ENCODE measurements around the gene SRC.

SRC gene

DNA sequence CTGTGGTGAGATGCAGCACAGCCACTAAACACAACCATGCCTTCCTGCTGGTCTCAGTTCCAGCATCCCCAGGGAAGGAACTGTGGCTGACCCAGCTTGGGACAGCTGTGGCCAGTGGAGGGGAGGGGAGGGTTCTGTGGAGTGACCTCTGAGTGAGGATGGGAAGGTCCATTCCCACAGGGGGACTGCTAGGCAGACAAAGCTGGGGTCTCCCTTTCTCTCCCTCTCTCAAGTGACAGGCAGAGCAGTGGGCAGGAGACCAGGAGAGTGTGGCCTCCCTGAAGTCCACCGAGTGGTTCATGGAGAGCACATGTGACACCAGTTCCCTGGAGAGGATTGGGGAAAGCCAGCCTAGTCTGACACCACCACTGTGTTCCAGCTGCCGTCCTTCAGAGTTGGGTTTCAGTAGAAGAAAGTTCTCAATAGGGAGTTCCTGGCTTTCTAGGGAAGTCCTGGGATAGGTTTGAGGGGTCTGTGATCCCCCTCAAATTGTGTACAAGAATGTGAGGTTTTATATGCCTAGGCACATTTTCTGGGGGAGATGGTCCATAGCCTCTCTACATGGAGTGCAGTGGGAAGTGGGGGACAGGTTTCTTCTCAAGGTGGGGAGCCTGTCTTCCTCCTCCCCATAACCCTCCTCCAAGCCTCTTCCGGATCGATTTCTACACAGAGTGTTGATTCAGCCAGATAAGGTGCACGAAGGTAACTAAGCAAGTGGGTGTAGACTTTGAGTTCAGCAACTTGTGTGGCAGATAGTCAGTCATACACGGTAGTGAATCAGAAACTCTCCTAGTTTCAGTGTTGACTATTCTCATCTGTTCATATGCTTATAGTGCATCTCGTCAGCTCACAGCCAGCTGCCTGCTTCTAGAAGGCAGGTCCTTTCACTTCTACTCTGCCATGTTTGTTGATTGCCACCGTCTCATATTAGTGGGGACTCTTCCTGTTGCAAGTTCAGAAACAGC, 37.6 kb upstream of the SRC start:
- Histone ChIP-seq H3K9me3 (no peaks in the 10 kb centered on the region), H3K4me3 (ENCODE audit: low read depth in 1 of 2, low read length in 1 of 2) (no peak overlapping the region), H3K27ac (no peak overlapping the region), H3K4me1 (ENCODE audit: control insufficient read depth in 1 of 2, insufficient read depth in 1 of 2, low read depth in 1 of 2, low read length in 1 of 2) (no peaks in the 10 kb centered on the region), H3K27me3 (no peaks in the 10 kb centered on the region), H3K36me3 (peaks cover 87% of the 10 kb centered on the region)
- no peak for TF ChIP-seq CTCF (IDR thresholded peaks at IDR 0.05)

- no peak for TF ChIP-seq CTCF (IDR thresholded peaks at IDR 0.05)
- Histone ChIP-seq H3K36me3 (peaks cover 89% of the 10 kb centered on the region), H3K27ac (no peak overlapping the region), H3K27me3 (no peaks in the 10 kb centered on the region), H3K4me3 (ENCODE audit: low read depth in 1 of 2, low read length in 1 of 2) (no peak overlapping the region), H3K9me3 (no peaks in the 10 kb centered on the region), H3K4me1 (ENCODE audit: control insufficient read depth in 1 of 2, insufficient read depth in 1 of 2, low read depth in 1 of 2, low read length in 1 of 2) (no peaks in the 10 kb centered on the region)
Observed at GRCh38 chr20:37309290-37309689, 36.6 kb upstream of the SRC start.

- H3K36me3 ChIP-seq, result peaks cover 85% of the 10 kb centered on the region
- H3K27me3 ChIP-seq, result no peaks in the 10 kb centered on the region
- H3K9me3 ChIP-seq, result no peaks in the 10 kb centered on the region
- no peak overlapping the region for H3K4me3 ChIP-seq (ENCODE audit: low read depth in 1 of 2, low read length in 1 of 2)
- no peak for TF ChIP-seq CTCF (IDR thresholded peaks at IDR 0.05)
- H3K4me1 ChIP-seq (ENCODE audit: control insufficient read depth in 1 of 2, insufficient read depth in 1 of 2, low read depth in 1 of 2, low read length in 1 of 2), result no peaks in the 10 kb centered on the region
- H3K27ac ChIP-seq, result no peak overlapping the region
Observed at GRCh38 chr20:37309936-37310590, 35.9 kb upstream of the SRC start.

DNA sequence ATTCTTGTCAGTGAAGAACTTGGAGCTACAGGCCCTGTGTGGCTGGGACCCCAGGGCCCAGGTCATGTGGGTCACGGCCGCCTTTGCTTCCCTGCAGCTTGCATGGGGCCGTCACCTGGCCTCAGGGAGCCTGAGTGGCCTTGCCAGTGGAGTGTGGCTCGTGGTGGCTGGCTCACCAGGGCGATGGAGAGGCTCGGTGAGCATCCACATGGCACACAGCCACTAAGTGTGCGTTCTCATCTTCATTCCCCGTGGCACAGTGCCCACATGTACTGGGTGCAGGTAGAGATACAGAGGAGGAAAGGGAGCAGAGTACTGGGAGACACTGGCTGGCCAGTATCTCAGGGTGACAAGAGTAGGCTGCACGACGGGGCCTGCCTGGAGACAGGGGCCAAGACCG, 35.0 kb upstream of the SRC start:
- H3K36me3 ChIP-seq, result peaks cover 82% of the 10 kb centered on the region

More for the DNA sequence above, 35.0 kb upstream of the SRC start:
- H3K9me3 ChIP-seq, result no peaks in the 10 kb centered on the region
- peaks cover 6 to 7% of the 10 kb centered on the region in 2 experiments for H3K4me1 ChIP-seq (ENCODE audit: control insufficient read depth in 1 of 2, insufficient read depth in 1 of 2, low read depth in 1 of 2, low read length in 1 of 2)
- no peak for TF ChIP-seq CTCF (IDR thresholded peaks at IDR 0.05)
- no peak overlapping the region for H3K4me3 ChIP-seq (ENCODE audit: low read depth in 1 of 2, low read length in 1 of 2)
- no peaks in the 10 kb centered on the region for H3K27me3 ChIP-seq
- no peak overlapping the region for H3K27ac ChIP-seq
